ENCODE measurements around the gene PRKCE. TPM values are rescaled to one million over a fixed set of nuclear protein-coding genes. Genes with fewer than 3 reads are reported as not detected.
A peak's percentile ranks its signal among the peaks of the same experiment; 100 is the strongest.

The PRKCE gene
- polyA plus RNA-seq, 3 donors: 8.3 to 9.2 (median 8.7) TPM

DNA sequence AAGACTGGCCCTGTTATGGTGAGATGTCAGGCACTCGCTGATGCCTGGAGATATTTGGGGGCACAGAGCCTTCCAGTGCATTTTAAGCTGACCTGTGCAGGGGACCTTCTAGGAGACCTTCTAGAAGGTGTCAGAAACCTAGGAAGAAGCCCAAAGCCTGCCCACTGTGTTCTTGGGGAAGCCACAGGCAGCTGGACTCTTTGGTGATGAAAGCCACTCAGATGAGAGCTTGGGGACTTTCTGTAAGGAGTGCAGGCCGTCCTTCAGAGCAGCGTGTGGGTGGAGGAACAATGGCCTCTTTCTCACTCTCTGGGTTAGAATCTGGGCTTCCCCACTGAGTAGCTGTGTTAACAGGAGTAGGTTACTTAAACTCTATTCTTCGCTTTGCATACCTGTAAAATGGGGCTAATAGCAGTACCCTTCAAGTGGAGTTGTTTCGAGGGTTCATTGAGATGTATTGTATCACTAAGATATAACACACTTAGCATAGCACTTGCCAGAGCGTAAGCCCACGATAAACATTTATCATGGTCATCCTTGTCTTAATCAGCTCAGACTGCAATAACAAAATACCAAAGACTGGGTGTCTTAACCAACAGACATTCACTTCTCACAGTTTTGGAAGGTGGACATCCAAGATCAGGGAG, 323.4 kb downstream of the PRKCE start:
- no peak for DNase-seq (ENCODE audit: low read depth in 3 of 3, low spot score in 2 of 3)

DNA sequence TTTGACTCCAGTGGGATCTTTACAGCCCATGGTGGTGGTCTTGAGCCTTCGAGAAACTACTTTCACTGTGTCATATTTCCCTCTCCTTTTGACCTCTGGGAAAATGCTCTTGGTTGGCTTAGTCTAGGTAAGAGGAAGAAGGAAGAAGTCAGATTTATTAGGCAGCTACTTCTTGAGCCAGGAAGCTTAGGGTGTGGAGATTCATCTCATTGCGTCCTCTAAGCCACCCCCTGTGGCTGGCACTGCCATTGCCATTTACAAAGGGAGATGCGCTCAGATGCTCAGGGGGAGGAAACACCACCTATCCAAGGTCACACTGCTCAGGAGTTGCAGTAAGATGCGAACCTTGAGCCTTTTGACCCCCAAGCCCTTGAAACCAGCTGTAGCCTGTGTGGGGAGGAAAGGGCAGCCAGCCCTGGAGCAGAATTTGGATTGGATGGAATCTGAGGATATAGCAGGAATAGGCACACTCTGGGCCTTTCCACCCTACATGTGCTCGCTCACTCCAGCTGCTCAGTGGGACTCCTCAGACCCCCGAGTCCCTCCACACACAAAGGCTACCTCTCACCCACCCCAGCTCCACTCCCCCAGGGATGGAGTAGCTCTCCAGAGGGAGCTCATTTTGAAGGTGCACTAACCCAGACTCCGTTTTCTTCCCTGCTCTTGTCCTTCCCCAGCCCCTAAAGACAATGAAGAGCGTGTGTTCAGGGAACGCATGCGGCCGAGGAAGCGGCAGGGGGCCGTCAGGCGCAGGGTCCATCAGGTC, 324.5 kb downstream of the PRKCE start:
- no peak for DNase-seq (ENCODE audit: low read depth in 3 of 3, low spot score in 2 of 3)

DNA sequence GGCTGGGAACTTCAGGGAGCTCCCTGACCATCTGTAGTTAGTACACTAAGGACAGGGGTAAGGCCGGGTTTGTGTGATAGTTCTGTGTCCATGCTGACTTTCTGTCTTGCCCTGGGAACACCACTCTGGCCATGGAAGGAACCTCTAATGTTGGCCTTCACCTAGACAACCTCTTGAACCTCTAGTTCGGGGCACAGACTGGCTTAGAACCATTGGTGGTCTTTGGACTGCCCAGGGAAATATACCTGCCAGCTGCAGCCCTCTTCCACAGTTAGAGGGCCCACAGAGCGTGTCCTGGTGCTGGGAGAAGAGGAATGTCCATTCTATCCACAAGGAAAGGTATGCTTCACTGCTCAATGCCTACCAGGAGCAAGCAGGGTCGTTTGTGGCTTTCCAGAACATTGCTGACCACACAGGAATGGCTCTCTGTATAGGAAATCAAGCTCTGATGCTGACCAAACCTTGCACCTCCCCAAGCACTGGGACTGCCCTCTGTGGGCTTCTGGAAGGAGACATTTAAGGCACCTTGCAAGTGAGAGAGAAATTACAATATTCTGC, 326.9 kb downstream of the PRKCE start:
- no peak for DNase-seq (ENCODE audit: low read depth in 3 of 3, low spot score in 2 of 3)

DNA sequence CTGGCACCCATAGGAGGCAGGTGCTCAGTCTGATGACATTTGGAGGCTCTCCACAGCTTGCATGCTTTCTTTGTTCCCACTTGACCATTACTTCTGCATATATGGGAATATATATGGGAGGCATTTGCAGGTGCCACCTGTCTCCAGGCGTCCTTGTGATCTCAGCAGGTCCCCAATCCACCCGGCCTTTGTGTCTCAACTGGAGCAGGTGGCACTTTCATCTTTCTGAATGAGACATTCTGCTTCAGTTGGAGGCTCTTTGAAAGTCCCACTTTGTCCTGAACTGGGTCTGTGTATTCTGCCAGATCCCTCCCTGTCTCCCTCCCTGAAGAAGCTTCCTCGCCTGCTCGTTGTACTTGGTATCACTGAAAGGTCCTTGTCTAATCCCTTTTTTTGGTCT, 327.6 kb downstream of the PRKCE start:
- DNase-seq (ENCODE audit: low read depth in 3 of 3, low spot score in 2 of 3): no peak

DNA sequence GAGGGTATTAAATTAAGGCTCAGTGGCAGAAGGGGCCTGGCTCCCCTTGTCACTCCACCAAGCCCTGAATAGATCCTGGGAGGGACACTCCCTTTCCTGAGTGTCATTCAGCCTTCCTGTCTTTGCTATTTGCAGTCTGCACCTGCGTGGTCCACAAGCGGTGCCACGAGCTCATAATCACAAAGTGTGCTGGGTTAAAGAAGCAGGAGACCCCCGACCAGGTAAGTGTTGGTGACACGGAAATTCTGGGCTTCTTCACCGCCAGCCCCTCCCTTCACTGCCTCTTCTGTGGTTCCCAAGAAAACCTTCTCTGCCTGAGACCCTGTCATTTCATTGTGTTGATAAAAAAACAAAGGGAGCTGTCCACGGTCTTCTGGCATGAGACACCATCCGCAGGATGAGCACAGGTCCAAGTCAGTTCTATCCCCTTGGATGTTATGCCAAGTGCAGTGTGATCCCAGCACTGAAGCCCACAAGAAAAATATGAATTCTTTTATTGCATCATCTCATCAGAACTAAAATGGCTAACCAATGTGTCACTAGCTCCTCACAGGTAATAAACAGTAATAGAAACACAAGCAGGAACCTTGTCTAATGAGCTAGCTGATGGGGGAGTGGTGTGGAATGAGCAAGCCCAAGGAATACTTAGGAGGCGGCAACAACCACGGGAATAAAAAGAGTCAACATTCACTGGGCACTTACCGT, 328.8 kb downstream of the PRKCE start:
- DNase-seq (ENCODE audit: low read depth in 3 of 3, low spot score in 2 of 3): no peak

GRCh38 chr2:45981384-45981930, 330.0 kb downstream of the PRKCE start:
- no peak for DNase-seq (ENCODE audit: low read depth in 3 of 3, low spot score in 2 of 3)

GRCh38 chr2:45982096-45982495, 330.6 kb downstream of the PRKCE start:
- DNase-seq (ENCODE audit: low read depth in 3 of 3, low spot score in 2 of 3): no peak

DNA sequence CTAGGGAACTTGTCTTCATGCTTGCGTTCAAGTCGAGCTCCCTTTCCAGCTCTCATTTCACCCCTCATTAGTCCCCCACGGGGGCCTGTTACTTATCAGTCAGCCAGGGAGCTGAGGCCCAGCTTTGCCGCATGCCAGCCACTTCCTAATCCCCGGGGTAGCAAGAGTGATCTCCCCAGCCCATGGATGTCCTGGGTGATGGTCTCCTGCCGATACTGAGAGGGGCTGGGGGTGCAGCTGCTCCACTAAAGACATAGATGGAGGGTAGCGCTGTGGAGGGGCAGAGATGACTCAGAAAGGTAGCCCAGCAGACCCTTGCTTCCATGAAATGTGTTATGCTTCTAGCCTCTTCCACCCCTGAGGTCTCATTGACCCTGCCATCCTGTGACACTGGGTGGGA, 331.7 kb downstream of the PRKCE start:
- no peak for DNase-seq (ENCODE audit: low read depth in 3 of 3, low spot score in 2 of 3)

DNA sequence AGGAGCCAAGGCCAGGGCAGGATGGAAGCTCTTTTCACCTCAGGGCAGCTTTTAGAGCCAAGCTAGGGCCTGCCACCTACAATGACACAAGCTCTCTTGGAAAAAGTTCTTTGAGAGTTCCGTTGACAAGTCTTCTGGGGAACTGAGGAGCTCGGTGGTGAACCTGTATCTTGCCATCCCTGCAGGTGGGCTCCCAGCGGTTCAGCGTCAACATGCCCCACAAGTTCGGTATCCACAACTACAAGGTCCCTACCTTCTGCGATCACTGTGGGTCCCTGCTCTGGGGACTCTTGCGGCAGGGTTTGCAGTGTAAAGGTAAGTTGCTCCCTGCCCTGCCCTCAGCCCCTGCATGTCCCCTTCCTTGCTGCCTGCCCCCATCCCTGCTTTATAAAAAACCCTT, 332.9 kb downstream of the PRKCE start:
- no peak for DNase-seq (ENCODE audit: low read depth in 3 of 3, low spot score in 2 of 3)

DNA sequence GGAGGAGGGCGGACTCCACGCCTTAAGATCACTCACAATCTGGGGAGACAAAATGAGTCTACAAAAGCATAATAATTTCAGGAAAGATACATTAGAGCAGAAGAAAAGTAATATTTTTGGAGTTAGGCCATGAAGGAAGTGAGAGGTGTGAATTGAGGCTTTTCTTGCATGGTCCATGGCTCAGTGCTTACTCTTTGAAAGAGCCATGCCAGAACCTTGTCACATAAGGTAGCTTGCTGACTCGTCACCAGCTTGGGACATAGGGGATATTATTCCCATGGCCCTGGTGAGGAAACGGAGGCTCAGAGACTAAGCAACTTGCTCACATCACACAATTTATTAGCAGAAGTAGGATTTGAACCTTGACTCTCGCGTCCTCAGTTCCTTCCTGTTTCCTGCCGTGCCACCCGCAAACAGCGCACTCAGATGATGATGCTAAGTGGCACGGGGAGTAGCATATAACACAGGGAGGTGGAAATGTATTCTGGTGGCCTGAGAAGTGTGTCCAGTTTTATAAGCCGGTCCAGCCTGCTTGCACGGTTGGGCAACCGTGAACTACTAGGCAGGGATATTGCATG, 333.5 kb downstream of the PRKCE start:
- no peak for DNase-seq (ENCODE audit: low read depth in 3 of 3, low spot score in 2 of 3)

- no peak for DNase-seq (ENCODE audit: low read depth in 3 of 3, low spot score in 2 of 3)
Observed at GRCh38 chr2:45986509-45986908, 335.0 kb downstream of the PRKCE start.

GRCh38 chr2:45987856-45988255, 336.4 kb downstream of the PRKCE start:
- DNase-seq (ENCODE audit: low read depth in 3 of 3, low spot score in 2 of 3): no peak

DNA sequence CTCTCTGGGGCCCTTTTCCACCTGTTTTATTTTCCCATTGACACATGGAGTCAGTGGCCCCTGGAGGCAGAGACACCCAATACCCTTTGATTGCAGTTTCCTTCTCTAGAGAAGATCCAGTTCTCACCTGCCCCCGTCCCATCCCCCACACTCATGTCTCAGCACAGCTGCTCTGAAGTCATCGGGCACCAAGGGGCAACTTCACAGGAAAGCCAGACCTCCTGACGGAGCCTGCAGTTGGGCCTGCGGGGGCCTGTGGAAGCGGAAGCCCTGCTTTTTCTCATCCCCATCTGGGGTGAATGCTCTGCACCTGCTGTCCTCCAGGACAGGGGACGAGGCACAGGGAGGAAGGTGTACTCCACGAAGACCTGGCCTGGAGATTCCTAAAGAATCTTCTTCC, 337.4 kb downstream of the PRKCE start:
- no peak for DNase-seq (ENCODE audit: low read depth in 3 of 3, low spot score in 2 of 3)

GRCh38 chr2:45990131-45990530, 338.7 kb downstream of the PRKCE start:
- no peak for DNase-seq (ENCODE audit: low read depth in 3 of 3, low spot score in 2 of 3)

GRCh38 chr2:45992021-45992740, 340.7 kb downstream of the PRKCE start:
- DNase-seq (ENCODE audit: low read depth in 3 of 3, low spot score in 2 of 3): no peak

- no peak for DNase-seq (ENCODE audit: low read depth in 3 of 3, low spot score in 2 of 3)
Observed at GRCh38 chr2:45992741-45993475, 341.4 kb downstream of the PRKCE start.

DNA sequence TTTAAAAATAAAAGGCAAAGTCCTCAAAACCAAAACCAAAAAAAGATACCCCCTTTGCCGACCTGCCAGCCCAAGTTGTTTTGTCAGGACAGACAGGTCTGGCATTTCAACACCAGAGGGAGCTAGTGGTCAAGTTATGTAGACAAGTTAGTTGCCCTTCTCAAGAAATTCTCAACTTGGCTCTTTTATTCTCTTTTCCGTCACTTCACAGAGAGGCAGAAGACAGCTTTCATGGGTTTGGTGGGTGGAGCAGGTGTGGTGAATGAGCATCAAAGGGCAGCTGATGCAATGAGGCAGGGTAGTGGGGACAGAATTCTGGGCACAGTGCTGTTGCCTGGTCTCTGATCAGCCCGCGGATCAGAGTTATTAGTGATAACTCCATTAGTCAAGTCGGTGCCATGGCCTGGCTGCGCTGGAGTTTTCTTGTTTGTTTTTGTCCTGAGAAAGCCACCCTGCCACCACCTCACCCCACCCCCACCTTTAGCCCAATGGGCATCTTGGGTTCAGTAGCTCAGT, 342.1 kb downstream of the PRKCE start:
- DNase-seq (ENCODE audit: low read depth in 3 of 3, low spot score in 2 of 3): peak in 1 of 3 donors; percentile 54

- no peak for DNase-seq (ENCODE audit: low read depth in 3 of 3, low spot score in 2 of 3)
Observed at GRCh38 chr2:45994060-45994459, 342.6 kb downstream of the PRKCE start.

DNA sequence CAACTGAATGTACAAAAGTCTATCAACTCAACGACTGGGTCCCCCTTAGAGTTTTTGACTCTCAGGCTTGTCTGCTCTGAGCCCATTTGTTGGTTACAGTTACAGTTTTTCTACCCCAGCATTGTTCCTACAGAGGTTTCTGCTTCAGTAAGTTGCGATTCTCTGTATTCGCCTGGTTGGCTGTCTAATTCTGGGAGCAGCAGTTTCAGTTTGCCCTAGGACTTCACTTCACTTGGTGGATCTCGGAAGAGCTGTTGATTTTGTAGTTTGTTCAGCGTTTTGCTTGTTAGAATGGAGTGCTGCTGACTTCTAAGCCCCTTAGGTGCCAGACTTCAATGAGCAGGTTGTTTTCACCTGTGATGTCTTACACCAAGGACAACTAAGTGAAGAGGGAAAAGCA, 349.2 kb downstream of the PRKCE start:
- DNase-seq (ENCODE audit: low read depth in 3 of 3, low spot score in 2 of 3): no peak
